Panc1 (cell line): ENCODE results near the gene TMEM154. TPM values are rescaled to one million over a fixed set of nuclear protein-coding genes. Genes with fewer than 3 reads are reported as not detected.

Experiments
- ATAC-seq: fragments of 200-7000 bp; cut with Tn5 transposase; 2 replicates; pipeline ENCODE4 v1.9.1; 2020; ENCODE audit warnings: mild to moderate bottlenecking, moderate library complexity
- BruUV-seq: library from RNA; stranded (reverse); fragments of 400-500 nt; replicated peaks from 2 replicates; lab custom pipeline; 2021; lab: Mats Ljungman, UMichigan
- CTCF ChIA-PET: fragments of 300-600 bp; sonication (Branson Sonifier 250); formaldehyde crosslinking; loops from one replicate; lab custom pipeline; 2022; ENCODE audit warnings: antibody characterized with exemption; lab: Charles Lee
- POLR2A ChIA-PET: fragments of 300-600 bp; sonication (Branson Sonifier 250); formaldehyde crosslinking; loops from one replicate; lab custom pipeline; 2022; ENCODE audit warnings: antibody characterized with exemption; lab: Charles Lee
- DNase-seq: peaks from one replicate; pipeline ENCODE4 v3.0.0-alpha.2; 2010; ENCODE audit warnings: low read depth, low spot score
- H3K27ac ChIP-seq: 2 replicates; pipeline ENCODE4 v1.5.1; 2011; ENCODE audit warnings: mild to moderate bottlenecking, low read length, inconsistent platforms
- H3K27me3 ChIP-seq: fragments of 200-500 bp; sonication (Bioruptor generic); 2 replicates; pipeline ENCODE4 v1.6.0; 2014; ENCODE audit warnings: low read length, inconsistent platforms; ENCODE audit not compliant: control insufficient read depth, insufficient read depth
- H3K36me3 ChIP-seq: fragments of 200-500 bp; sonication (Bioruptor generic); 2 replicates; pipeline ENCODE4 v1.5.1; 2014; ENCODE audit warnings: inconsistent platforms, mild to moderate bottlenecking, low read length, moderate library complexity; ENCODE audit not compliant: control insufficient read depth, insufficient read depth
- H3K4me1 ChIP-seq: 2 replicates; pipeline ENCODE4 v1.5.1; 2011; ENCODE audit warnings: inconsistent platforms, mild to moderate bottlenecking, low read length, moderate library complexity; ENCODE audit not compliant: control insufficient read depth, insufficient read depth
- H3K4me3 ChIP-seq, 2 experiments: 2 replicates each; pipeline ENCODE4 v1.5.1; 2011 to 2012; ENCODE audit warnings: low read depth in 2 of 2, low read length in 2 of 2, mild to moderate bottlenecking in 2 of 2, inconsistent platforms in 1 of 2, moderate library complexity in 1 of 2
- H3K9me3 ChIP-seq: fragments of 200-500 bp; sonication (Bioruptor generic); 2 replicates; pipeline ENCODE4 v1.5.1; 2014; ENCODE audit warnings: low read depth, mild to moderate bottlenecking, inconsistent platforms, low read length, moderate library complexity; ENCODE audit not compliant: control insufficient read depth, insufficient read depth
- CTCF ChIP-seq: fragments of 450-650 bp; IDR thresholded peaks from 2 replicates; pipeline ENCODE4 v1.5.1; 2017; ENCODE audit warnings: mild to moderate bottlenecking
- POLR2AphosphoS5 ChIP-seq: IDR thresholded peaks from 2 replicates; pipeline ENCODE4 v1.6.1; 2012; ENCODE audit warnings: mild to moderate bottlenecking, low read depth, low read length, moderate library complexity
- REST ChIP-seq, 2 experiments: IDR thresholded peaks; 2 replicates each; pipeline ENCODE4 v1.6.1; 2011 to 2012; ENCODE audit warnings: low read depth in 2 of 2, control low read depth in 1 of 2, low read length in 1 of 2, mild to moderate bottlenecking in 1 of 2, moderate library complexity in 1 of 2; ENCODE audit not compliant: insufficient read depth in 1 of 2
- SIN3A ChIP-seq: IDR thresholded peaks from 2 replicates; pipeline ENCODE4 v1.6.1; 2012; ENCODE audit warnings: low read depth, mild to moderate bottlenecking, low read length, moderate library complexity, borderline replicate concordance; ENCODE audit not compliant: insufficient read depth
- TCF7L2 ChIP-seq: IDR thresholded peaks from 2 replicates; pipeline ENCODE4 v1.6.1; 2011; ENCODE audit warnings: mild to moderate bottlenecking, low read depth, low read length, inconsistent platforms
- in situ Hi-C: cut with HindIII; loops from 2 replicates; pipeline ENCODE4 v1.10.0; 2016; ENCODE audit warnings: low sequenced_read_pairs, low pct_unique_long_range_greater_than_20kb
- intact Hi-C: fragments of 100-400 bp; cut with micrococcal nuclease; formaldehyde crosslinking; loops from one replicate; pipeline ENCODE4 v1.10.0; 2022; ENCODE audit not compliant: unreplicated experiment
- total RNA-seq: library from RNA; stranded (reverse); gene quantifications from one replicate; pipeline ENCODE4 v1.2.1, GENCODE V29; 2021; ENCODE audit not compliant: unreplicated experiment

TMEM154 gene
- total RNA-seq, 1 experiment from 2014 or later, result 0.15 TPM

- CTCF ChIA-PET, result no interaction called here
- no TSS peak for BruUV-seq
- ATAC-seq (no peak), DNase-seq (no peak)
- no peaks in the 10 kb centered on the region for H3K9me3 ChIP-seq
- H3K27me3 ChIP-seq, result no peaks in the 10 kb centered on the region
- H3K4me3 ChIP-seq, result no peak overlapping the region
- no peaks in the 10 kb centered on the region for H3K4me1 ChIP-seq
- no peaks in the 10 kb centered on the region for H3K36me3 ChIP-seq
- intact Hi-C loops, result no loop called here
- no peak overlapping the region for H3K27ac ChIP-seq
- in situ Hi-C loops, result no loop called here
- POLR2A ChIA-PET, result no interaction called here
- TF ChIP-seq CTCF (no peak), POLR2AphosphoS5 (no peak), REST (IDR thresholded peaks at IDR 0.05; ENCODE audit: insufficient read depth in 1 of 2, low read depth in 2 of 2, low read length in 1 of 2) (no peak), SIN3A (no peak), TCF7L2 (no peak)
Measured at GRCh38 chr4:152652102-152652501, 27.7 kb downstream of the TMEM154 start.

GRCh38 chr4:152651473-152652060 is 28.2 kb downstream of the TMEM154 start:
- intact Hi-C loops (no loop called here), in situ Hi-C loops (no loop called here)
- H3K9me3 ChIP-seq, result no peaks in the 10 kb centered on the region
- H3K4me1 ChIP-seq, result no peaks in the 10 kb centered on the region
- TF ChIP-seq REST (IDR thresholded peaks at IDR 0.05; ENCODE audit: insufficient read depth in 1 of 2, low read depth in 2 of 2, low read length in 1 of 2) (no peak), SIN3A (no peak), TCF7L2 (no peak), POLR2AphosphoS5 (no peak), CTCF (no peak)
- H3K4me3 ChIP-seq, result no peak overlapping the region
- DNase-seq (no peak), ATAC-seq (no peak)
- POLR2A ChIA-PET, result no interaction called here
- CTCF ChIA-PET, result no interaction called here
- no peaks in the 10 kb centered on the region for H3K27me3 ChIP-seq
- no TSS peak for BruUV-seq
- H3K27ac ChIP-seq, result no peak overlapping the region
- H3K36me3 ChIP-seq, result no peaks in the 10 kb centered on the region
